ENCODE data around the gene NRXN2. TPM values are rescaled to one million over a fixed set of nuclear protein-coding genes. Genes with fewer than 3 reads are reported as not detected.
A peak's percentile ranks its signal among the peaks of the same experiment; 100 is the strongest.

NRXN2 gene
- total and polyA plus RNA-seq, 3 experiments from 2014 or later, result 0.55 to 0.75 TPM; not detected in 1

- H3K9me3 Mint-ChIP-seq, result no peaks in the 10 kb centered on the region
- Histone ChIP-seq H3K4me1 (ENCODE audit: insufficient read depth, low read length) (no peaks in the 10 kb centered on the region), H3K36me3 (ENCODE audit: insufficient read depth, low read length) (no peaks in the 10 kb centered on the region), H3K27me3 (ENCODE audit: insufficient read depth, low read length, poor library complexity, severe bottlenecking) (no peaks in the 10 kb centered on the region), H3K9me3 (ENCODE audit: low read length) (no peaks in the 10 kb centered on the region), H3K27ac (ENCODE audit: low read depth, low read length) (no peak overlapping the region), H3K4me3 (ENCODE audit: low read length) (no peak overlapping the region)
- peaks cover 9 to 15% of the 10 kb centered on the region in 2 donors for H3K27me3 Mint-ChIP-seq
- H3K36me3 Mint-ChIP-seq, result no peaks in the 10 kb centered on the region
- H3K27ac Mint-ChIP-seq, result no peak overlapping the region
- H3K4me3 Mint-ChIP-seq, result no peak overlapping the region
- H3K4me1 Mint-ChIP-seq, result no peaks in the 10 kb centered on the region
- no peak for DNase-seq
- POLR2A ChIA-PET, result no interaction called here
- CTCF ChIA-PET, result no interaction called here
Measured at GRCh38 chr11:64581057-64581523, 141.9 kb downstream of the NRXN2 start.

DNA sequence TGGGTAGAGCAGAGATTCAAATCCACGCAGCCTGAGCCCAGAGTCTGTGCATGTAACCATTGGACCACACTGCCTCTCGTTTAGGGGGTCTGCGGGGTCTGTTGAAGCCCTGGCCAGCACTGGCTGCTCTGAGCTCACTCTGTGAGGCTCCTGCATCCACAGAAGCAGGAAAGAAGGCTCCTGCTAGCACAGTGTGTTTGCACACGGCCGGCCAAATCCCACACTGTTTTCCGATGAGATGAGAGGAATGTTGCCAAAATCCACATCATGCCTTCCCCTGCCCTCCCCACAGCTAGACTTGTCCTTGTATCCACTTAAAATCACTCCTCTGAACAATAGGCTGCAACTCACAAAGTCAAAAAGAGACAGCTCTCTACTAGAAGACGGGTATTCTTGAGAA, 142.6 kb downstream of the NRXN2 start:
- DNase-seq, result no peak
- H3K27me3 ChIP-seq (ENCODE audit: insufficient read depth, low read length, poor library complexity, severe bottlenecking), result no peaks in the 10 kb centered on the region
- no peaks in the 10 kb centered on the region for H3K36me3 ChIP-seq (ENCODE audit: insufficient read depth, low read length)
- Mint-ChIP-seq H3K27ac (no peak overlapping the region), H3K4me1 (no peaks in the 10 kb centered on the region), H3K36me3 (no peaks in the 10 kb centered on the region), H3K9me3 (no peaks in the 10 kb centered on the region), H3K27me3 (peaks cover 7 to 12% of the 10 kb centered on the region in 2 donors), H3K4me3 (no peak overlapping the region)
- no peaks in the 10 kb centered on the region for H3K4me1 ChIP-seq (ENCODE audit: insufficient read depth, low read length)
- POLR2A ChIA-PET, result no interaction called here
- H3K27ac ChIP-seq (ENCODE audit: low read depth, low read length), result no peak overlapping the region
- CTCF ChIA-PET, result no interaction called here
- H3K9me3 ChIP-seq (ENCODE audit: low read length), result no peaks in the 10 kb centered on the region
- no peak overlapping the region for H3K4me3 ChIP-seq (ENCODE audit: low read length)

- POLR2A ChIA-PET, result no interaction called here
- Histone ChIP-seq H3K4me3 (ENCODE audit: low read length) (no peak overlapping the region), H3K4me1 (ENCODE audit: insufficient read depth, low read length) (no peaks in the 10 kb centered on the region), H3K9me3 (ENCODE audit: low read length) (no peaks in the 10 kb centered on the region), H3K27ac (ENCODE audit: low read depth, low read length) (no peak overlapping the region), H3K36me3 (ENCODE audit: insufficient read depth, low read length) (no peaks in the 10 kb centered on the region), H3K27me3 (ENCODE audit: insufficient read depth, low read length, poor library complexity, severe bottlenecking) (no peaks in the 10 kb centered on the region)
- peaks cover 0 to 2% (median 0%) of the 10 kb centered on the region in 3 donors for H3K36me3 Mint-ChIP-seq
- no peaks in the 10 kb centered on the region for H3K4me1 Mint-ChIP-seq
- DNase-seq, result no peak
- H3K27me3 Mint-ChIP-seq, result peaks cover 7 to 8% of the 10 kb centered on the region in 2 donors
- H3K4me3 Mint-ChIP-seq, result no peak overlapping the region
- H3K27ac Mint-ChIP-seq, result no peak overlapping the region
- CTCF ChIA-PET, result no interaction called here
- peaks cover 0 to 2% (median 0%) of the 10 kb centered on the region in 5 donors for H3K9me3 Mint-ChIP-seq
Measured at GRCh38 chr11:64577202-64577601, 145.8 kb downstream of the NRXN2 start.

DNA sequence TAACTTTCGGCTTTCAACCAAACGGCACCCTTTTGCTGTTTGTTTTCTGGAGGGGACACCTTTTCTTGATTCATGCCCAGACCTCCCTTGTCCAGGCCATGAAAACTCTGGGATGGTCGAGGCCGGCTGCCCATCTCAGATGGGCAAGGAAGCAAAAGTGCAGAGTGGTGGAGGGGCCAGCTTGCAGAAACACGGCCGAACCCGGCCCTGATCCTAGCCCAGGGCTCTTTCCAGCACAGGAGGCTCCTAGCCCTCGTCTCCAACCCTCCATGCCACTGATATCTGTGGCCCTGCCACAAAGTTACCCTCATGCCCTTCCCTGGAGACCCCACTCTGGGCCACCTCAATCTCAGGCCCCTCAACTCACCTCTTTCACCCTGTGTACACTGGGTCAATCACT, 150.9 kb downstream of the NRXN2 start:
- peak overlapping the region in 1 of 8 donors; percentile 85 for H3K27ac Mint-ChIP-seq
- no peak overlapping the region for H3K4me3 Mint-ChIP-seq
- ChIA-PET POLR2A (no interaction called here), CTCF (no interaction called here)
- no peaks in the 10 kb centered on the region for H3K4me1 Mint-ChIP-seq
- no peak overlapping the region for H3K27ac ChIP-seq (ENCODE audit: low read depth, low read length)
- no peaks in the 10 kb centered on the region for H3K36me3 ChIP-seq (ENCODE audit: insufficient read depth, low read length)
- no peaks in the 10 kb centered on the region for H3K27me3 ChIP-seq (ENCODE audit: insufficient read depth, low read length, poor library complexity, severe bottlenecking)
- no peaks in the 10 kb centered on the region for H3K4me1 ChIP-seq (ENCODE audit: insufficient read depth, low read length)
- H3K4me3 ChIP-seq (ENCODE audit: low read length), result no peak overlapping the region
- no peaks in the 10 kb centered on the region for H3K9me3 ChIP-seq (ENCODE audit: low read length)
- peaks cover 0 to 2% (median 0%) of the 10 kb centered on the region in 3 donors for H3K36me3 Mint-ChIP-seq
- no peak for DNase-seq
- H3K9me3 Mint-ChIP-seq, result peaks cover 0 to 2% (median 0%) of the 10 kb centered on the region in 5 donors
- H3K27me3 Mint-ChIP-seq, result peaks cover 4 to 10% of the 10 kb centered on the region in 2 donors

DNA sequence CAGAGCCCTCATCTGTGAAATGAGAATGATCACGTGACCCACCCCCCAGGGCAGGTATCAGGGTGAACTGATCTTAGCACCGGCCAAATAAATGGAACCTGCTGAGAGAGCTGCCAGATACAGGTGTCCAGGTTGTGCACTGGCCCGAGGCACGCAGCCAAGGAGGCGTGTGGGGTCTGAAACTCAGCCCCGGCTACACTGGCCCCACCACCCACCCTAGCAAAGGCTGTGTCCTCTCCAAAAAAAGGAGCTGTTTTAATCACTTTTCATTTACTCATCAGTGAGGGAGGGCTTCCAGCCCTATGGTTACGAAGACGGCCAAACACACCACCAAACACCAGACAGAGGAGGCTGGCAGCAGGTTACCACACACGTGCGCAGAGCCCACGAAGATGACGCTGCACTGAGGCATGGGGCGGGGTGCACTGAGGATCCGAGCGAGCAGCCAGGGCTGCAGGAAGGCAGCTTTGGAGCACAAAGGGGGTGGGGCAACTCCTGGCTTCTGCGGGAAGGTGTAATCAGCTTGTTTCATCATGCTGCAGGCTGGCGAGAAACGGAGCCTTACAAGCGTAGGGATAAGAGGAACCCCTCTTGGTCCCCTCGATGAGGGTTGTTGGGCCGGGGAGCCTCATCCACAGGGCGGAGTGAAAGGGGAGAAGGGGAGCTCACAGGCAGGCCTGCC, 151.4 kb downstream of the NRXN2 start:
- Mint-ChIP-seq H3K27ac (no peak overlapping the region), H3K4me3 (no peak overlapping the region), H3K27me3 (peaks cover 2 to 10% of the 10 kb centered on the region in 2 donors), H3K36me3 (peaks cover 0 to 2% (median 0%) of the 10 kb centered on the region in 3 donors), H3K9me3 (peaks cover 0 to 2% (median 0%) of the 10 kb centered on the region in 5 donors), H3K4me1 (no peaks in the 10 kb centered on the region)
- Histone ChIP-seq H3K36me3 (ENCODE audit: insufficient read depth, low read length) (no peaks in the 10 kb centered on the region), H3K27me3 (ENCODE audit: insufficient read depth, low read length, poor library complexity, severe bottlenecking) (no peaks in the 10 kb centered on the region), H3K9me3 (ENCODE audit: low read length) (no peaks in the 10 kb centered on the region), H3K27ac (ENCODE audit: low read depth, low read length) (no peak overlapping the region), H3K4me1 (ENCODE audit: insufficient read depth, low read length) (no peaks in the 10 kb centered on the region), H3K4me3 (ENCODE audit: low read length) (no peak overlapping the region)
- DNase-seq, result no peak
- ChIA-PET POLR2A (no interaction called here), CTCF (no interaction called here)

- POLR2A ChIA-PET, result no interaction called here
Measured at GRCh38 chr11:64571050-64571409, 152.0 kb downstream of the NRXN2 start.

DNA sequence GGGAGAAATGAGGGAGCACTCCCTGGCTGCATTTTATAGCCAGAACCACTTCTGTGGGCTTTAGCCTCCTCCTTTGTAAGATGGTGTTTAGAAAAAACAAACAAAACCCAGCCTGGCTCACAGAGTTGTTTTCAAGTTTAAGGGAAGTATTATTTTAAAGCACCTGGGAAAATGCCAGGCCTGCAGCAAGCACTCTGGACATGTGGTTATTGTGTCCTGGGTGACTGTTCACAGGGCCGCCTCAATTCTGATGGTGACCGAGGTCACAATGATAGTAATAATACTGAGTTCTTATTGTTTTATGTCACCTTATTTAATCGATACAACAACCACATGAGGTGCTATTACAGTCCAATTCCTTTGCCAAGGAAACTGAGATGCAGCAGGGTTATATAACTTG, 152.7 kb downstream of the NRXN2 start:
- no peak for DNase-seq
- Mint-ChIP-seq H3K4me3 (no peak overlapping the region), H3K27me3 (peaks cover 2 to 10% of the 10 kb centered on the region in 2 donors), H3K4me1 (no peaks in the 10 kb centered on the region), H3K36me3 (peaks cover 0 to 2% (median 0%) of the 10 kb centered on the region in 3 donors), H3K9me3 (peaks cover 0 to 2% (median 0%) of the 10 kb centered on the region in 5 donors), H3K27ac (no peak overlapping the region)
- Histone ChIP-seq H3K36me3 (ENCODE audit: insufficient read depth, low read length) (no peaks in the 10 kb centered on the region), H3K4me3 (ENCODE audit: low read length) (no peak overlapping the region), H3K4me1 (ENCODE audit: insufficient read depth, low read length) (no peaks in the 10 kb centered on the region), H3K27ac (ENCODE audit: low read depth, low read length) (no peak overlapping the region), H3K27me3 (ENCODE audit: insufficient read depth, low read length, poor library complexity, severe bottlenecking) (no peaks in the 10 kb centered on the region), H3K9me3 (ENCODE audit: low read length) (no peaks in the 10 kb centered on the region)
- CTCF ChIA-PET, result no interaction called here
- POLR2A ChIA-PET, result no interaction called here

More at GRCh38 chr11:64571050-64571409, 152.0 kb downstream of the NRXN2 start:
- DNase-seq, result no peak
- peaks cover 0 to 2% (median 0%) of the 10 kb centered on the region in 3 donors for H3K36me3 Mint-ChIP-seq
- no peaks in the 10 kb centered on the region for H3K27me3 ChIP-seq (ENCODE audit: insufficient read depth, low read length, poor library complexity, severe bottlenecking)
- no peak overlapping the region for H3K4me3 ChIP-seq (ENCODE audit: low read length)
- no peaks in the 10 kb centered on the region for H3K36me3 ChIP-seq (ENCODE audit: insufficient read depth, low read length)
- H3K4me1 ChIP-seq (ENCODE audit: insufficient read depth, low read length), result no peaks in the 10 kb centered on the region
- H3K27ac Mint-ChIP-seq, result no peak overlapping the region
- no peak overlapping the region for H3K27ac ChIP-seq (ENCODE audit: low read depth, low read length)
- peaks cover 0 to 2% (median 0%) of the 10 kb centered on the region in 5 donors for H3K9me3 Mint-ChIP-seq
- H3K9me3 ChIP-seq (ENCODE audit: low read length), result no peaks in the 10 kb centered on the region
- CTCF ChIA-PET, result no interaction called here
- peaks cover 2 to 10% of the 10 kb centered on the region in 2 donors for H3K27me3 Mint-ChIP-seq
- H3K4me1 Mint-ChIP-seq, result no peaks in the 10 kb centered on the region
- H3K4me3 Mint-ChIP-seq, result no peak overlapping the region

- Mint-ChIP-seq H3K9me3 (no peaks in the 10 kb centered on the region), H3K4me1 (no peaks in the 10 kb centered on the region), H3K36me3 (peaks cover 0 to 2% (median 0%) of the 10 kb centered on the region in 3 donors), H3K27me3 (peaks cover 2 to 10% of the 10 kb centered on the region in 2 donors), H3K4me3 (no peak overlapping the region), H3K27ac (no peak overlapping the region)
- Histone ChIP-seq H3K4me3 (ENCODE audit: low read length) (no peak overlapping the region), H3K27ac (ENCODE audit: low read depth, low read length) (no peak overlapping the region), H3K4me1 (ENCODE audit: insufficient read depth, low read length) (no peaks in the 10 kb centered on the region), H3K27me3 (ENCODE audit: insufficient read depth, low read length, poor library complexity, severe bottlenecking) (no peaks in the 10 kb centered on the region), H3K9me3 (ENCODE audit: low read length) (no peaks in the 10 kb centered on the region), H3K36me3 (ENCODE audit: insufficient read depth, low read length) (no peaks in the 10 kb centered on the region)
- no peak for DNase-seq
- ChIA-PET CTCF (no interaction called here), POLR2A (no interaction called here)
Measured at GRCh38 chr11:64569300-64569970, 153.6 kb downstream of the NRXN2 start.
